ENCODE results near the gene RUSC1.

RUSC1 gene

GRCh38 chr1:155322953-155323728 is 2.4 kb downstream of the RUSC1 start:
- WGBS (ENCODE audit: extremely low coverage, insufficient coverage, low lambda C conversion rate), result no CpG with 5 or more reads among the region's 58 CpGs
- Histone ChIP-seq H2AK5ac (ENCODE audit: low read length) (no peak overlapping the region), H3K9ac (ENCODE audit: low read length) (peak overlapping the region; percentile 98)

GRCh38 chr1:155323729-155324036 is 3.0 kb downstream of the RUSC1 start:
- DNase-seq, result peak; percentile 92
- Histone ChIP-seq H4K5ac (ENCODE audit: low read length) (no peak overlapping the region), H3K79me1 (ENCODE audit: low read length) (peaks cover 4% of the 10 kb centered on the region), H2BK5ac (ENCODE audit: low read length) (peak overlapping the region; percentile 95), H3K27me3 (ENCODE audit: insufficient read depth, low read length, poor library complexity) (no peaks in the 10 kb centered on the region), H3K18ac (ENCODE audit: low read length) (peak overlapping the region; percentile 93), H2BK120ac (ENCODE audit: low read depth, low read length) (no peak overlapping the region), H3K56ac (ENCODE audit: low read length) (peak overlapping the region; percentile 95), H3K4me1 (ENCODE audit: control insufficient read depth, low read depth, low read length) (peaks cover 6% of the 10 kb centered on the region), H3K36me3 (ENCODE audit: control insufficient read depth, insufficient read depth, low read length) (peaks cover 2% of the 10 kb centered on the region), H2AK5ac (ENCODE audit: low read length) (no peak overlapping the region), H3K4ac (ENCODE audit: low read depth, low read length) (peak overlapping the region; percentile 66), H4K8ac (ENCODE audit: low read depth, low read length) (peak overlapping the region; percentile 3), H3K27ac (ENCODE audit: low read depth, low read length) (peak overlapping the region; percentile 93), H2BK15ac (replicated peaks; ENCODE audit: low read depth) (no peak overlapping the region), H3K9ac (ENCODE audit: low read length) (peak overlapping the region; percentile 98), H3K23ac (ENCODE audit: low read length) (peak overlapping the region; percentile 84), H3K4me3 (ENCODE audit: low read length) (peak overlapping the region; percentile 79), H3K79me2 (ENCODE audit: control insufficient read depth, insufficient read depth, low read length) (no peaks in the 10 kb centered on the region), H3K4me2 (ENCODE audit: low read length) (peak overlapping the region; percentile 98)
- WGBS (ENCODE audit: extremely low coverage, insufficient coverage, low lambda C conversion rate), result no CpG with 5 or more reads among the region's 29 CpGs

More at GRCh38 chr1:155322953-155323728, 2.4 kb downstream of the RUSC1 start:
- H3K23ac ChIP-seq (ENCODE audit: low read length), result no peak overlapping the region
- H3K4me2 ChIP-seq (ENCODE audit: low read length), result peak overlapping the region; percentile 65
- H3K36me3 ChIP-seq (ENCODE audit: control insufficient read depth, insufficient read depth, low read length), result peaks cover 4% of the 10 kb centered on the region
- no peak overlapping the region for H2BK15ac ChIP-seq (replicated peaks; ENCODE audit: low read depth)
- no peak overlapping the region for H4K5ac ChIP-seq (ENCODE audit: low read length)
- peak overlapping the region; percentile 43 for H3K4ac ChIP-seq (ENCODE audit: low read depth, low read length)
- H3K79me1 ChIP-seq (ENCODE audit: low read length), result peaks cover 4% of the 10 kb centered on the region
- H3K18ac ChIP-seq (ENCODE audit: low read length), result peak overlapping the region; percentile 69
- H3K4me3 ChIP-seq (ENCODE audit: low read length), result peak overlapping the region; percentile 51
- peak overlapping the region; percentile 83 for H3K27ac ChIP-seq (ENCODE audit: low read depth, low read length)
- H2BK120ac ChIP-seq (ENCODE audit: low read depth, low read length), result no peak overlapping the region
- peak overlapping the region; percentile 95 for H3K56ac ChIP-seq (ENCODE audit: low read length)
- H3K4me1 ChIP-seq (ENCODE audit: control insufficient read depth, low read depth, low read length), result peaks cover 6% of the 10 kb centered on the region
- no peak overlapping the region for H2BK5ac ChIP-seq (ENCODE audit: low read length)
- DNase-seq, result peak; percentile 96
- no peaks in the 10 kb centered on the region for H3K79me2 ChIP-seq (ENCODE audit: control insufficient read depth, insufficient read depth, low read length)
- H4K8ac ChIP-seq (ENCODE audit: low read depth, low read length), result no peak overlapping the region
- no peaks in the 10 kb centered on the region for H3K27me3 ChIP-seq (ENCODE audit: insufficient read depth, low read length, poor library complexity)

- Histone ChIP-seq H3K79me1 (ENCODE audit: low read length) (peaks cover 4% of the 10 kb centered on the region), H3K79me2 (ENCODE audit: control insufficient read depth, insufficient read depth, low read length) (no peaks in the 10 kb centered on the region), H2BK5ac (ENCODE audit: low read length) (peak overlapping the region; percentile 95), H3K36me3 (ENCODE audit: control insufficient read depth, insufficient read depth, low read length) (peaks cover 2% of the 10 kb centered on the region), H4K8ac (ENCODE audit: low read depth, low read length) (peak overlapping the region; percentile 3), H3K4me1 (ENCODE audit: control insufficient read depth, low read depth, low read length) (peaks cover 6% of the 10 kb centered on the region), H3K27ac (ENCODE audit: low read depth, low read length) (peak overlapping the region; percentile 93), H4K5ac (ENCODE audit: low read length) (no peak overlapping the region), H3K4ac (ENCODE audit: low read depth, low read length) (peak overlapping the region; percentile 66), H2AK5ac (ENCODE audit: low read length) (no peak overlapping the region), H2BK120ac (ENCODE audit: low read depth, low read length) (no peak overlapping the region), H3K9ac (ENCODE audit: low read length) (peak overlapping the region; percentile 98), H3K18ac (ENCODE audit: low read length) (peak overlapping the region; percentile 93), H3K23ac (ENCODE audit: low read length) (peak overlapping the region; percentile 84), H2BK15ac (replicated peaks; ENCODE audit: low read depth) (no peak overlapping the region), H3K4me3 (ENCODE audit: low read length) (peak overlapping the region; percentile 92), H3K56ac (ENCODE audit: low read length) (peak overlapping the region; percentile 95), H3K27me3 (ENCODE audit: insufficient read depth, low read length, poor library complexity) (no peaks in the 10 kb centered on the region), H3K4me2 (ENCODE audit: low read length) (peak overlapping the region; percentile 98)
- DNase-seq, result peak; percentile 97
- WGBS (ENCODE audit: extremely low coverage, insufficient coverage, low lambda C conversion rate), result no CpG with 5 or more reads among the region's 44 CpGs
Measured at GRCh38 chr1:155324037-155324716, 3.5 kb downstream of the RUSC1 start.

GRCh38 chr1:155324717-155325602 is 4.3 kb downstream of the RUSC1 start:
- Histone ChIP-seq H2BK120ac (ENCODE audit: low read depth, low read length) (no peak overlapping the region), H3K18ac (ENCODE audit: low read length) (peak overlapping the region; percentile 62), H3K9ac (ENCODE audit: low read length) (peak overlapping the region; percentile 93), H3K79me1 (ENCODE audit: low read length) (peaks cover 4% of the 10 kb centered on the region), H4K5ac (ENCODE audit: low read length) (no peak overlapping the region), H3K4me1 (ENCODE audit: control insufficient read depth, low read depth, low read length) (peaks cover 6% of the 10 kb centered on the region), H3K79me2 (ENCODE audit: control insufficient read depth, insufficient read depth, low read length) (no peaks in the 10 kb centered on the region), H3K36me3 (ENCODE audit: control insufficient read depth, insufficient read depth, low read length) (peaks cover 3% of the 10 kb centered on the region), H2AK5ac (ENCODE audit: low read length) (peak overlapping the region; percentile 14), H4K8ac (ENCODE audit: low read depth, low read length) (no peak overlapping the region), H3K4me3 (ENCODE audit: low read length) (peak overlapping the region; percentile 92), H3K56ac (ENCODE audit: low read length) (peak overlapping the region; percentile 95), H3K27ac (ENCODE audit: low read depth, low read length) (peak overlapping the region; percentile 55), H2BK15ac (replicated peaks; ENCODE audit: low read depth) (no peak overlapping the region), H3K23ac (ENCODE audit: low read length) (peak overlapping the region; percentile 50), H3K4ac (ENCODE audit: low read depth, low read length) (peak overlapping the region; percentile 66), H3K27me3 (ENCODE audit: insufficient read depth, low read length, poor library complexity) (no peaks in the 10 kb centered on the region), H3K4me2 (ENCODE audit: low read length) (peak overlapping the region; percentile 60), H2BK5ac (ENCODE audit: low read length) (peak overlapping the region; percentile 72)
- WGBS (ENCODE audit: extremely low coverage, insufficient coverage, low lambda C conversion rate), result no CpG with 5 or more reads among the region's 59 CpGs
- peak; percentile 89 for DNase-seq

- Histone ChIP-seq H3K79me1 (ENCODE audit: low read length) (peaks cover 4% of the 10 kb centered on the region), H2BK15ac (replicated peaks; ENCODE audit: low read depth) (no peak overlapping the region), H3K4me2 (ENCODE audit: low read length) (peak overlapping the region; percentile 60), H3K56ac (ENCODE audit: low read length) (peak overlapping the region; percentile 95), H3K36me3 (ENCODE audit: control insufficient read depth, insufficient read depth, low read length) (peaks cover 5% of the 10 kb centered on the region), H3K27ac (ENCODE audit: low read depth, low read length) (no peak overlapping the region), H3K4me1 (ENCODE audit: control insufficient read depth, low read depth, low read length) (peaks cover 6% of the 10 kb centered on the region), H3K27me3 (ENCODE audit: insufficient read depth, low read length, poor library complexity) (no peaks in the 10 kb centered on the region), H3K4me3 (ENCODE audit: low read length) (peak overlapping the region; percentile 92), H2BK5ac (ENCODE audit: low read length) (peak overlapping the region; percentile 31), H3K79me2 (ENCODE audit: control insufficient read depth, insufficient read depth, low read length) (no peaks in the 10 kb centered on the region), H3K4ac (ENCODE audit: low read depth, low read length) (no peak overlapping the region), H4K5ac (ENCODE audit: low read length) (no peak overlapping the region), H3K18ac (ENCODE audit: low read length) (peak overlapping the region; percentile 12), H4K8ac (ENCODE audit: low read depth, low read length) (no peak overlapping the region), H3K23ac (ENCODE audit: low read length) (no peak overlapping the region), H2BK120ac (ENCODE audit: low read depth, low read length) (no peak overlapping the region), H3K9ac (ENCODE audit: low read length) (peak overlapping the region; percentile 93), H2AK5ac (ENCODE audit: low read length) (peak overlapping the region; percentile 14)
- WGBS (ENCODE audit: extremely low coverage, insufficient coverage, low lambda C conversion rate), result no CpG with 5 or more reads among the region's 6 CpGs
- DNase-seq, result no peak
Measured at GRCh38 chr1:155325603-155325893, 4.9 kb downstream of the RUSC1 start.

Data from mesendoderm (in vitro differentiated cells).